Superior temporal gyrus (tissue), 1 donor: ENCODE results near the gene BEND6.

Experiments
- DNase-seq: peaks from one replicate; pipeline ENCODE4 v3.0.0-alpha.2; 2016; ENCODE audit errors: extremely low spot score

BEND6 gene

DNA sequence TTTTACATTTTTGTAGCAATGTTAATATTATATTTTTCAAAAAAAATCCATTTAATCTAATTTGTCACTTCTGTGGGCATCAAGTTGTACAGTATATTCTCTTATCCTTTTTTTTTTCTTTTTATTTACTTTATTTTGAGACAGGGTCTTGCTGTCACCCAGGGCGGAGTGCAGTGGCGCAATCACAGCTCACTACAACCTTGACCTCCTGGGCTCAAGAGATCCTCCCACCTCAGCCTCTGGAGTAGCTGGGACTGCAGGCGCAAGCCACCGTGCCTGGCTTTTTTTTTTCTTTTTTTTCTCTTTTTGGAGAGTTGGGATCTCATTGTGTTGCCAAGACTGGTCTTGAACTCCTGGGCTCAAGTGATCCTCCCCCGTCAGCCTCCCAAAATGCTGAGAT, 14.4 kb upstream of the BEND6 start:
- no peak for DNase-seq

DNA sequence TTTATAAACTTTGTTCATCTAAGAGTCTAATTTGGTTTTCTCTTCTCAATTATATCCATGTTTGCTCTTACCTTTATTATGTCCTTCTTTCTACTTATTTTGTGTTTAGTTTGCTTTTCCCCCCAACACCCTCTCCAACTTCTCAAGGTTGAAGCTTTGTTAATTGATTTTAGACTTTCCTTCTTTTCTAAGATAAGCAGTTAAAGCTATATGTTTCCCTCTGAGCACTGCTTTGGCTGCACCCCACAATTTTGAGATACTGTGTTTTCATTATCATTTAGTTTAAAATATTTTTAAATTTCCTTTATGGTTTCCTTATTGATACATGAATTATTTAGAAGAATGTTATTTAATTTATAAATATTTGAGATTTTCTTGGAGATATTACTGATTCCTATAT, 13.9 kb upstream of the BEND6 start:
- DNase-seq = no peak

DNA sequence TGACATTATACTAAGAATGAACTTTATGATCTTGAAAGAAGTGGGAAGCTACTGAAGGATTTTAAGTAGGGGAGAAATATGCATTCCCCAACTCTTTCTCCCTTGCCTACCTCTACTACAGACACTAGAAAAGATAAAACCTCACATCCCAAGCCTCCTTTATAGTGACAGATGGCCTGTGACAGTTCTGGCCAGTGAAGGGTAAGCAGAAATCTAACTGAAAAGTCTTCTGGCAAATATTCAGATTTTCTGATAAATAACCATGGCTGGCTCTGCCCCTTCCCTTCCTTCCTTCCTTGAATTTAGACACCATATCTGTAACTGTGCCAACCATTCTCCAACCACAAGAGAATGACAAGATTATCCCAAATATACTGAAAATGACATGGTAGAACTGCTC, 10.2 kb upstream of the BEND6 start:
- no peak for DNase-seq

DNA sequence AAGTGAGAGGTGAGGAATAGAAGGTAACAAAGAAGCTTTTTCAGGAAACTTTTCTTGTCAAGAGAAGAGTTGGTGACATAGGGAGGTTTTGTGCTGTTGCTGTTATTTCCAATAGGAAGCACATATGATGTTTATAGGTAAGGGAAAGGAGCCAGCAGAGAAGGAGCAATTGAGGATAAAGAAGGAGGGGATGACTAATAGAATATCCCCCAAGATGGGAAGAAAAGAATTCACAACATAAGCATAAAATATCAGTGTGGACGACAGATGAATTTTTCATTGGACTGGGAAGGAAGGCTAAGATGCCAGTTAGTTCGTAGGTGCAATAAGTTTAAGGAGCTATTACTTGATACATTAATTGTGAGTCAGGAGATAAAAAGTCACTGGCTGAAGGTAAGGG, 8.5 kb upstream of the BEND6 start:
- DNase-seq = no peak

DNA sequence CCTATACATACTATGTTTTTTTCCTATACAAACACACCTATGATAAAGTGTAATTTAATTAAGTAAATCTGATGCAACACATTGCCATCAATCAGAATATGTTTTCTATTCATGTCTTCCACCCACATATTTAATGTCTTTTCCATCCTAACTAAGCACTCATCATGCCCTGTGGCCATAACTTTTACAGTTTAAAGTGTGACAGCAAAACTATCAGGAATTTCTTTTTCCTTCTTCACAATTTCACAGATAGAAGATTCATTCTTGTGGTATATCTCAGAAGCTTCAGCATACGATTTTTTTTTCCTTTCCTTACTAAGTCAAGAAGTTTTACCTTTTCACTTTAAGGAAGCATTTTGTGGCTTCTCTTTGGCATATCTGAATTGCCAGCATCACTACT, 7.0 kb upstream of the BEND6 start:
- no peak for DNase-seq

DNA sequence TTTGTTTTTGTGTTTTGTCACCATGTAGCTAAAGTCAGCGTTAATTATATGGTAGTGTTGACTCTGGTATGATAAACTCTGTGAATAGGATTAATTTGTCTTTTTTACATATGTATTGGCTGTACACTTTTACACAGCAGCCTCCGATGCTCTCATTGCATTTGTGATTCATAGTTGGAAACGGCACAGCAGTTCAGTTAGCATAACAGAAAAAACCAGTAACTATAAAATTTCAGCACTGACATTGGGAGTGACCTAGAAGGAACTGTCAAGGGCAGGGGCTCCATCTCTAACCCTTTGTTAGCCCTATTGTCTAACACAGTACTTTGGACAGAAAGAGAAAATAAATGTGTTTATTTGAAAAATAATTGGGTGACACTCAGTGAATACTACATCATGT, 5.6 kb upstream of the BEND6 start:
- no peak for DNase-seq

DNA sequence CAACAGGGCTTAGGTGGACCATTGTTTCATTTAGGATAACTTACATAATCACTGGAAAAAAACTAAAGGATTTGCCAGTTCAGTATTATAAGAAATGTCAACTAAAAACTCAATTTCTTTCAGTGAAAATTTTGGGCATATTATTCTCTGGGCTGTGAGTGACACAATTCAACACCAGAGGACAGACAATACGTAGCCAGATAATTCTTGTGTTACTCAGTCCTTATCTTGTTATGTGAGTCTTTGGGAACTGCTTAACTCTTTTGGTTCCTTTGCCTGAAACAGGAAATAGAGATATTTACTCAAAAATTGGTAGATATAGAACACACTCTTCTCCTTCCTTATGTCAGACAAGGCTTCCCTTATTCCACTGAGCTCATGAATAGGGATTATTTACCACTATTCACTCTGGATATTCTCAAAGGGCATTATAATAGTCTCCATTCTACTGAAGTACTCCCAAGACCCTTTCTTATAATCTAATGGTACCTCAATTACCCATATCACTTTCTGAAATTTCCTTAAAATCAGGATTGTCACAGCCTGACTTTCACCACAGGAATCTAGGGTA, 4.9 kb upstream of the BEND6 start:
- no peak for DNase-seq

DNA sequence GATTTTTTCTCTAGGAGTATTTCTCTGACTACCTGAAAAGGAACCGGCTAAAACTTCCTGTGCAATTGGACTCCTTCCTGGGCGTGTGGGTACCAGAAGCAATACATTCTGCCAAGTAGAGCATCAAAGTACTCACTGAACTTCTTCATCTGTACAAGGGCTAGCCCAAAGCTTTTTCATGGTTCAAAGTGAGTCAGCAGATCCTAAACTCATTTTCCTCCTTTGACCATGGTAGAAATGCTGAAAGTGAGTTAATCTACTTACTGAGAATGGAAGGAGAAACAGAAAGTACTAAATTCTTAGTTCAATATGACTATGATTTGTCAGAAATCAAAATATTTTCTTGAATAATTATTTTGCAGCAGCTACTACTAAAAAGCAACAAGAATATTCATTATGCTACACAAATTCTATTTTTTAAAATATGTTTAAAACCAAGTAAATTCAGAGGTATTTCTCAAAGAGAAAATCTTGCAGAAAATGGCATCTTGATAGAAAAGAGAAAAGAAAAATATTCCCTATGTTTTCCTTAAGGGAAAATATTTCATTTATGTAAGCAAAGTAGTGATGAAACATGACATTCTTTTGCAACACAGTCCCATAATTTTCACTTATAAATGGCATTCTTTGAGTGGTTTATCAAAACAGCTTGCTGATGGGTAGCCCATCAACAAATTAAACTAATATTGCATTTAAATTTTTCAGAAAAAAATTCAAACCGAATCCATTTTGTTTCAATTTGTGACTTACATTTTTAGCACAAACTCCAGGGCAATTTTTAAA, 3.7 kb upstream of the BEND6 start:
- no peak for DNase-seq

DNA sequence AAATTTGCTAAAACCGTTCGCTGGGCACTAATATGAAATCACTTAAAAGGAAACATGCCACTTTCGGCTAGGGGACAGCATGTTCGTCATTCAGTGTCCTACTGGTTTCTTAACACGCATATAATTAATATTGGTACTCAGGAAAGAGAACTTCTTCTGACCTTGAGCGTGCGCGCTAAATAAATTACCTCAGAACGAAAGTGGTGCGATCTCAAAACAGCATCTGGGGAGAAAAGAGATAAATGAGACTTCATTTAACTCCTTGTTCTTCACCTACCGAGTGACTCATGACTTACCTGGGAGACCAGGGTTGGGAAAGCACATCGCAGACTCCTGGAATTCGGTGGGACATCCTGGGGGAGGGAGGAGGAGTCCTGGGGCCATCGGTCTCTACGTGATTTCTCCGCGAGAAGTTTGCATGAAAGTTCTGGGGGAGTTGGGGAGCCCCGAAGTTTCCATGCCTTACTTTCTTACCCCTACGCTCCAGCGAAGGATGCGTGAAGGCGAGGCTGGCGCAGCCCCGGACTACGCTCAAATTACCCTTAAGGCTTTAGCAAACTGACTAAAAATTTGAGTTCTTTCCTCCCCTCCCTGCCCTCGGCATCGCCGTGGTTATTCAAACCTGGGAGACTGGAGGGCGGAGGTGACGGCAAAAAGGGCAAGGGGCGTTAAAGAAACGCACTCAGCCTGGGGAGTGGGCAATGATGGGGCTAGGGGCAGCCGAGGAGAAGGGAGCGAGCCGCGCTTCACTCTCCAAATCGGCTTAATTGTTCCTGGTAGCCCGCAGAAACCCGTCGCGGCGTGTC, 1.1 kb upstream of the BEND6 start:
- DNase-seq = peak; percentile 30

DNA sequence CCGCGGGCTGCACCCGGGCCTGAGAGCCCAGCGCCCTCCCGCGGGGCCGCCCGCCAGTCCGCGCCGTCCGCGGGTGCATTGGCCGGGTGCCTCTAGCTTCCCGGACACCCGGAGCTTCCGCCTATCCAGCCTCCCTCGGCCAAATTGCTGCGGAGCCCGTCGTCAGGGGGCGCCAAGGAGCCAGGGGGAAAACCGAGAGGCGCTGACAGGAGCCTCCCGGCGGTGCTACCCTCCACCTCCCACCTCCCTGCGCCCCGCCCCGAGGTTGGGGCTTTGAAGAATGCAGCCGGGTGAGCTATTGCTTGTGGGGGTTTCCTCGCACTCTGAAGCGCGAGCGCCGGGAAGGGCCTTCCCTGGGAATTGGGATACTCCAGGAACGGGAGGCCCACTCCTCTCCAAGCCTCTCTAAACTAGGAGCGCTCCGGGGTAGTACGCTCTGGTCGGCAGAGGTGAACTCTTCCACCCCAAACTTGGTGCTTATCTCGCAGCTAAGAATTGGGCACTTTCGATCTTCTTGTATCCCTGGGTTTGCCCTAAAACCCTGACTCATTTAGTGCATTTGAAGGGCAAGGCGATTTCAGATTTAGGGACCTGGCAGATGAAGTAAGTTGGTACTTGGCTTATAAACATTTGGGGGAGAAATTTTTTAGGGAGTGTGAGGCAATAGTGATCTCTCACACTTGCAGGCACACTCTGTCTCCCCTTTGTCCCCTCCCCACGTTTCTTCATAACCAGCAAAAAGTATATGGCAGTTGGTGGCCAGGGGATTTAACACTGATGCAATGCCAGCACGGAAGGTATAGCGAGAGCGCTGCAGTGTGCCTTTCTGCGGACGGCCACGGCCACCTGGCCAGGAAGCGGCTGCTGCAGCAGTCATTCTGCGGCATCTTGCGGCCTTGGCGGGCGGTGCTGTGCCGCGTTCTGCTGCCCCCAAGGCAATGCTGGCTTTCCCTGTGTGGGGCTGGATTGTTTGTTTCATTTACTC, 556 bp downstream of the BEND6 start:
- peak; percentile 82 for DNase-seq

DNA sequence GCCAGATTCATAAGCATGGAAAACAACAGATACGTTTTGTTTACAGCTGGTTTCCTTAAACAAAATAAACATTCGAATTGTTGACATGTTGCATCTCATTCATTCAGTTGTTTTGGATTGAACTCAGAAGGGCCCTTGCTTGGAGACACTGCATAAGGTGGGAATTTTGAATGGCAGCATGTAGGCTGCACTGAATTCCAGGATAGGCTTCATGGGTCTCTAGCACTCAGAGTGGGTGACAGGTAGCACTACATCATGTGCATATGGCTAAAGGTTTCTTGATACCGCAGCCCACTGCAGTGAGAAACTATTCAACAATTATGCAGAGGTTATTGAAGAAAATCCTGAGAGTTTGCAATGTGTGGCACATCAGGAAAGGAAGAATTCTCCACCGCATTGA, 1.6 kb downstream of the BEND6 start:
- DNase-seq = peak; percentile 42

DNA sequence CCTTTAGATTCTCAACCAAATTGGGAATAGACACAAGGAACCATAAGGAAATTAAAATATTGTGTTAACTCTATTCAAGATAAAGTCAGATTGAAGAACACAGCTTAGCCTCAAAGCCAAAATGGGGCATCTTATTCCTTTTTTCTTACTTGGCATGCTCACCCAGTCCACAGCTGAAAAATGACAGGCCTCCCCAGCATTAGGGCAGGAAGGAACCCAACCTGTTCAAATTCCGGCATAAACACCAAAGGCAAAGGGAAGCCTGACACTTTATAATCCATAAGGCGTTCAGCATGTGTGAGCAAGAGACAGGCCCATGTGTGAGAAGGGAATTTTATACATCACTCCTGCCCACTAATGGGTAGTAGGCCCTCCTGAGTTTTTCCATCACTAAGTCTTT, 2.9 kb downstream of the BEND6 start:
- no peak for DNase-seq

DNA sequence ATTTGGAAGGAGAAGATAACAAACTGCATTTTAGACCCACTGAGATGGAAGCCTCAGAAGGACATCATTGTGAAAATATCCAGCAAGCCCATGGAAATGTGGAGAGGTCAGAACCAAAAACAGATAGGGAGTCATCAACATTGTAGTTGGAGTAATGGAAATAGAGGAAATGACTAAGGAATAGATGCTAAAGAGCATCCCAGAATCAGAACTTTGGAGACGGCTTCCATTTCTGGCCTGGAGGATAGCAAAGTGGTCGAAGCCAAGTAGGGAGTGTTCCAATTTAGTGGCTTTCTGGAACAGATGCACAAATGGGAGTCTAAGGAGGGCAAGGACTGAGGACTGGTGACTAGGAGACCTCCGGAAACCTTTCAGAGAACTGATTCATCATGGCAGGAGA, 3.6 kb downstream of the BEND6 start:
- DNase-seq = no peak

DNA sequence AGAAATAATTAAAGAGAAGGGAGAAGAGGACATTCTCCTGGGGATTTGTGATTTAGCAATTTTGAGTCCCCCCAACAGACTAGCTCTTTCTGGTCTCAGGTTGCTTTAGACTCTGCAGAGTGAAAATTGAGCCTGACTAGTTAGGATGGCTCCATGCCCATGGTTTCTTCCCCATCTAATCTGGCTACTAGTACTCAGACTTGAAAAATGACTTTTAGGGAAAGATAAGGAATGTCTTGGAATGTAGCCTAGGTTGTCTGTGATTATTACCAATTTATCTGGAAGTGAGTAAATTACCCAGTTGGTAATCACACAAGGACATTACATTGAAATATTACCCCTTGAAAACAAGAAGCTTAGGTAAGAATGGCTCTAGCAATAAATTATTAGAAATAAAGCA, 4.2 kb downstream of the BEND6 start:
- no peak for DNase-seq

DNA sequence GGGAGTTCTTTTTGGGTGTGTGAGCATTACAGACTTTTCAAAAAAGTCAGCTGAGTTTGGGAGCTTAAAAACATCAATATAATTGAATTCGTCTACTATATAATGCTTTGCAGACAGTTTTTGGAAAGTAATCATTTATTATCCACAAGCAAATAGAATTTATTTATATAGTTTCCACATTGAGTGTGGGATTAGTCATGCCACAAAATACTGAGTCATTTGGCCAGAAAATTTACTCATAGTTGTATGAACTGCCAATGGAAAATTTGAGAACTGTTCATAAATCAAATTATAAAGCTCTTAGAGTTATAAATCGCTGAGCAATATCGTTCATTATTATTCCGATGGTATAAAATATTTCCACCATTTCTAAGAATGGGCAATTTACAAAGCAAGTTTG, 5.0 kb downstream of the BEND6 start:
- no peak for DNase-seq

DNA sequence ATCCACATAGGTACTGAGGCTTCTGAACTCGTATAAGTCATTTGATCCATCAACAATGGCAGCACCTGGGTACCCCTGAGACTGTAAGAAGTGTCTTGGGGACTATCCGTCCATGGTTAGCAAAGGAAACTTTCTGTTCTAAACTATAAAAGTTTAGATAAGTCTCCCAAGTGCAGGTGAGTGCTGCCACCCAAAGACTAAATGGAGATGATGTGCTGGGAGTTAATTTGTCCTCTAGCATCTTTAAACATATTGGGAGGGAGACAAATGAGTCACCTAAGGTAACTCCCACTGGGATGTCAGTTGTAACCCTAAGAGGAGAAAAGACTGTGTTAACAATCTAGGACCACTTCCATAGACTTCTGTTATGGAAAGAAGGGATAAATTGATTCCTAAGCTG, 6.2 kb downstream of the BEND6 start:
- DNase-seq = no peak

DNA sequence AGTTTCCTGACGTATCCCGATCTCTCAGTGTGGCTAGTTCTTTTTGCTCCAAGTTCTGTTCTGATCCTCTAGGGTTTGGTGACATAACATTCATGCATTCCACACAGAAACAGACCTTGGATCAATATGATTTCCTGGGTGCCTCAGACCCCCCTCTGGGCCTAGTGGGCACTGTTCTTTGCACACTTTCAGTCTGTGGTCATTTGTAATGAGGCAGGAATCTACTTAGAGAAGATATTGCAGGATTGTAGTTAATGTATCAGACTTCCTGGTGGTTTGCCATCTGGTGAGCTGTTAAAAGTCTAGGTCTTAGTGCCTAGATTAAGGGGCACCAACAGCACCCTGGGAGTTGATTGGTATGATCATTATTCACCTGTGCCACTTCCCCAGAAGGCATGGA, 7.5 kb downstream of the BEND6 start:
- no peak for DNase-seq

DNA sequence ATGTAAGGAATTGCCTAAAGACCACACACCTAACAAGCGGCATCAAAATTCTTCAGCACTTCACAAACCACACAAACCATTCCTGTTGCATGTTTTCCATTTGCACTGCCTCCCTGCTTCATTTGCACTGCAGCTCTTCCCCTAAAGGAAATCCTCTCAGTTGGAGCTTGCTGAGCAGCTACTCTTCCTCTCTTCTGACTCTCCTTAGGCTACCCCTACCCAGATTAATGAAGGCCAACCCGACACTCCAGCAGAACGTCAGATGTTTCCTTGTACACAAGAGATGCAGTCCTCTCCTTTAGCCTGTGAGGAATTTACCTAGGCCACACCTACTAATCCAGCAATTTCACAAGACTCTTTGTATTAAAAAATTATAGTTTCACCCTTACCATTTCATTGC, 8.1 kb downstream of the BEND6 start:
- DNase-seq = no peak

DNA sequence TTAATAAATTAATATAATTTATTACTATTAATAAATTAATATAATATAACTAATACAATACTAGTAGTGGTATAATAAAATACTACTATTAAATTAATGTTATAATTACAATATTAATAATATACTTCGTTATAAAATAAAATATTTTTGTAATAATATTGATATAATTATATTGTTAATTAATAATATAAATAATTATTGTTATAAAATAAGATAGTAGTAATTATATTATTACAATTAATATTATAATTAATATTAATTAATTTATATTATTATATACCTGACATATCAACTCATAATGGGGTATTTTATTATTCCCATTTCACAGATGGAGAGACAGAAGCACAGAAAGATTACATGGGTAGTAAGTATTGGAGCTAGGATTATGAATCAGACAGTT, 8.9 kb downstream of the BEND6 start:
- DNase-seq = no peak

DNA sequence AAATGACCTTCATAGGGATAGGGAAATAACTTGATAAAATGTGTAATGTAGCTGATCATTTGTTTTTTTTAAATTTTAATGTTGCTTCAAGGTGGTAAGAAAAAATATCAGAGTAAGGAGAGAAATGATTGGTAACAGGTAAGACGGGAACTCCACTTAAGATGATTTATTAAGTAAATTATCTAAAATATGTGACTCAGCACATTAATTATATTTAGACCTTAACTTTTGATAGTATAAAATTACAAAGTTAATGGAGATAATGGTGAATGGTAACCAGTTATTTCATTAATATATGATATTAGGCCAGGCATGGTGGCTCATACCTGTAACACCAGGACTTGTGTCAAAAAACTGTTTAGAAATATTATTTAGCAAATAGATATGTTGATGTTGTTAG, 10.2 kb downstream of the BEND6 start:
- no peak for DNase-seq

DNA sequence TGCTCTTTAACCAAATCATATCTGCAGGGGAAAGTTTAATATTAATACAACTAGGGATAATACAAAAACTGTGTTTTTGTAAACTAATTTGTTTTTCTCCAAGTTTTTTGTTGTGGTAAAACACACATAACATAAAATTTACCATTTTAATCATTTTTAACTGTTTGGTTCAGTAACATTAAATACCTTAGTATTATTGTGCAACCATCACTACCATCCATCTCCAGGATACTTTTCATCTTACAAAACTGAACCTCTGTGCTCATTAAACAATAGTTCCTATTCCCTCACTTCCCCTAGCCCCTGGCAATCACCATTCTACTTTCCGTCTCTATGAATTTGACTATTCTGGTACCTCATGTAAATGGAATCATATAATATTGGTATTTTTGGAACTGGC, 15.9 kb downstream of the BEND6 start:
- no peak for DNase-seq

DNA sequence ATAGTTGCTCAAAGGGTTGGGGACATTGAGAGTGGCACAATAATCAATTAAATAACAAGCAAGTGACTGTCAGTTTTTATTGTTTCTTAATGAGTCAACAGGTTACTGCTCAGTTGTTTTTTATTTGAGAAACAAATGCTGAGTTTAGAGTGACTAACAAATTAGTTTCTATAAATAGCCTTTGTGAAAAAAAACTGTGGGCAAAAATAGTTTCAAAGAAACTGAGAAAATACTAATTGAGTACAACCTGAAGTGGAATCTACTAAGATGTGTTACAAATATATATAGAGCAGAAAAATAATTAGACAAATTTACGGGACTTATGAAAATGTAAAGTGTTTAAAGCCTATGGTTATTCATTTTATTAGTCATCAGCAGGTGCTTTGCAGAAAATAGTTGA, 22.3 kb downstream of the BEND6 start:
- DNase-seq = no peak
